T-helper 1 cell treated with Interleukin-12 subunit alpha and Interleukin-12 subunit beta and Interleukin-4 antibody, amounts not matched to agents 30 μg/mL and 1 μg/mL, for 36 hours (primary cell): Measurements from ENCODE around the gene ZNF565.

ENCODE experiments used
- H3K27ac Mint-ChIP-seq: one replicate; pipeline ENCODE4 v1.8.0; 2021; ENCODE audit warnings: mild to moderate bottlenecking, mixed read lengths
- H3K27me3 Mint-ChIP-seq: one replicate; pipeline ENCODE4 v1.8.0; 2021; ENCODE audit warnings: low read depth, mixed read lengths
- H3K36me3 Mint-ChIP-seq: one replicate; pipeline ENCODE4 v1.8.0; 2021; ENCODE audit warnings: low read depth, mixed read lengths
- H3K4me1 Mint-ChIP-seq: one replicate; pipeline ENCODE4 v1.8.0; 2021; ENCODE audit warnings: low read depth, mixed read lengths
- H3K4me3 Mint-ChIP-seq: one replicate; pipeline ENCODE4 v1.8.0; 2021; ENCODE audit warnings: mild to moderate bottlenecking, moderate library complexity, mixed read lengths
- H3K9me3 Mint-ChIP-seq: one replicate; pipeline ENCODE4 v1.8.0; 2021; ENCODE audit warnings: mixed read lengths

The ZNF565 gene

GRCh38 chr19:36214386-36215275 lies at the start of gene ZNF565, which contains the start of gene ZNF146:
Gene ZNF565 (minus strand): TSS chr19:36214665. CDS start chr19:36201985, 12,680 bp downstream.
Gene ZNF146 (plus strand): TSS chr19:36215106. CDS start chr19:36236441, 21,335 bp downstream.
- Mint-ChIP-seq H3K4me3 (no peak within 1 kb of the TSS), H3K4me1 (peaks cover 6% of the 10 kb centered on the region), H3K27me3 (no peaks in the 10 kb centered on the region), H3K9me3 (peaks cover 11% of the 10 kb centered on the region), H3K36me3 (peaks cover 13% of the 10 kb centered on the region), H3K27ac (no peak within 1 kb of the TSS)

GRCh38 chr19:36259211-36259610 lies 44.7 kb upstream of the ZNF565 start:
- no peak overlapping the region for H3K27ac Mint-ChIP-seq

GRCh38 chr19:36258028-36258875 lies 43.8 kb upstream of the ZNF565 start:
- H3K9me3 Mint-ChIP-seq: peaks cover 30% of the 10 kb centered on the region
- H3K4me1 Mint-ChIP-seq: no peaks in the 10 kb centered on the region
- peaks cover 2% of the 10 kb centered on the region for H3K36me3 Mint-ChIP-seq
- H3K27ac Mint-ChIP-seq: no peak overlapping the region
- H3K4me3 Mint-ChIP-seq: no peak overlapping the region
- no peaks in the 10 kb centered on the region for H3K27me3 Mint-ChIP-seq

More at GRCh38 chr19:36259211-36259610, 44.7 kb upstream of the ZNF565 start:
- H3K27me3 Mint-ChIP-seq: no peaks in the 10 kb centered on the region
- H3K4me1 Mint-ChIP-seq: no peaks in the 10 kb centered on the region
- no peak overlapping the region for H3K4me3 Mint-ChIP-seq
- H3K9me3 Mint-ChIP-seq: peaks cover 38% of the 10 kb centered on the region
- peaks cover 2% of the 10 kb centered on the region for H3K36me3 Mint-ChIP-seq

GRCh38 chr19:36257520-36257876 lies 43.0 kb upstream of the ZNF565 start:
- peaks cover 28% of the 10 kb centered on the region for H3K9me3 Mint-ChIP-seq

GRCh38 chr19:36256853-36257519 lies 42.5 kb upstream of the ZNF565 start:
- Mint-ChIP-seq H3K27ac (no peak overlapping the region), H3K4me3 (no peak overlapping the region), H3K9me3 (peaks cover 28% of the 10 kb centered on the region), H3K27me3 (no peaks in the 10 kb centered on the region), H3K36me3 (peaks cover 2% of the 10 kb centered on the region), H3K4me1 (no peaks in the 10 kb centered on the region)

More at GRCh38 chr19:36257520-36257876, 43.0 kb upstream of the ZNF565 start:
- Mint-ChIP-seq H3K27me3 (no peaks in the 10 kb centered on the region), H3K36me3 (peaks cover 2% of the 10 kb centered on the region), H3K4me3 (no peak overlapping the region), H3K4me1 (no peaks in the 10 kb centered on the region), H3K27ac (no peak overlapping the region)

- Mint-ChIP-seq H3K4me1 (no peaks in the 10 kb centered on the region), H3K4me3 (no peak overlapping the region), H3K27ac (no peak overlapping the region), H3K36me3 (peaks cover 2% of the 10 kb centered on the region), H3K9me3 (peaks cover 35% of the 10 kb centered on the region), H3K27me3 (no peaks in the 10 kb centered on the region)
Measured at GRCh38 chr19:36256064-36256463, 41.6 kb upstream of the ZNF565 start.

GRCh38 chr19:36255316-36255715 lies 40.9 kb upstream of the ZNF565 start:
- Mint-ChIP-seq H3K9me3 (peaks cover 36% of the 10 kb centered on the region), H3K36me3 (peaks cover 2% of the 10 kb centered on the region), H3K27me3 (no peaks in the 10 kb centered on the region), H3K4me3 (no peak overlapping the region), H3K27ac (no peak overlapping the region), H3K4me1 (no peaks in the 10 kb centered on the region)

GRCh38 chr19:36254848-36255247 lies 40.4 kb upstream of the ZNF565 start:
- H3K9me3 Mint-ChIP-seq: peaks cover 39% of the 10 kb centered on the region
- no peaks in the 10 kb centered on the region for H3K27me3 Mint-ChIP-seq
- H3K36me3 Mint-ChIP-seq: peaks cover 2% of the 10 kb centered on the region
- no peak overlapping the region for H3K27ac Mint-ChIP-seq
- H3K4me3 Mint-ChIP-seq: no peak overlapping the region
- H3K4me1 Mint-ChIP-seq: no peaks in the 10 kb centered on the region

GRCh38 chr19:36252047-36252446 lies 37.6 kb upstream of the ZNF565 start:
- no peaks in the 10 kb centered on the region for H3K27me3 Mint-ChIP-seq
- peaks cover 44% of the 10 kb centered on the region for H3K9me3 Mint-ChIP-seq
- no peaks in the 10 kb centered on the region for H3K4me1 Mint-ChIP-seq
- no peak overlapping the region for H3K4me3 Mint-ChIP-seq
- no peak overlapping the region for H3K27ac Mint-ChIP-seq
- no peaks in the 10 kb centered on the region for H3K36me3 Mint-ChIP-seq

GRCh38 chr19:36246006-36246481 lies 31.6 kb upstream of the ZNF565 start:
- Mint-ChIP-seq H3K36me3 (peaks cover 11% of the 10 kb centered on the region), H3K27me3 (peaks cover 3% of the 10 kb centered on the region), H3K4me1 (peaks cover 3% of the 10 kb centered on the region), H3K9me3 (peaks cover 56% of the 10 kb centered on the region), H3K27ac (no peak overlapping the region), H3K4me3 (no peak overlapping the region)

GRCh38 chr19:36245210-36246005 lies 30.9 kb upstream of the ZNF565 start:
- Mint-ChIP-seq H3K9me3 (peaks cover 56% of the 10 kb centered on the region), H3K4me3 (no peak overlapping the region), H3K4me1 (peaks cover 3% of the 10 kb centered on the region), H3K27ac (no peak overlapping the region), H3K27me3 (peaks cover 3% of the 10 kb centered on the region), H3K36me3 (peaks cover 11% of the 10 kb centered on the region)

GRCh38 chr19:36244066-36244465 lies 29.6 kb upstream of the ZNF565 start:
- Mint-ChIP-seq H3K27me3 (peaks cover 3% of the 10 kb centered on the region), H3K9me3 (peaks cover 65% of the 10 kb centered on the region), H3K27ac (no peak overlapping the region), H3K36me3 (peaks cover 20% of the 10 kb centered on the region), H3K4me1 (peaks cover 3% of the 10 kb centered on the region), H3K4me3 (no peak overlapping the region)

GRCh38 chr19:36236946-36237310 lies 22.5 kb upstream of the ZNF565 start:
- peaks cover 78% of the 10 kb centered on the region for H3K36me3 Mint-ChIP-seq
- no peak overlapping the region for H3K27ac Mint-ChIP-seq
- H3K9me3 Mint-ChIP-seq: peaks cover 78% of the 10 kb centered on the region
- H3K4me3 Mint-ChIP-seq: no peak overlapping the region
- H3K4me1 Mint-ChIP-seq: no peaks in the 10 kb centered on the region
- H3K27me3 Mint-ChIP-seq: no peaks in the 10 kb centered on the region
